Hepatocyte (in vitro differentiated cells): ENCODE results near the gene GGNBP2. TPM values are rescaled to one million over a fixed set of nuclear protein-coding genes. Genes with fewer than 3 reads are reported as not detected.

Experiments
- DNase-seq: peaks from one replicate; pipeline ENCODE4 v3.0.0-alpha.2; 2016; ENCODE audit warnings: low spot score
- H2AFZ ChIP-seq: fragments of 200-600 bp; sonication (generic); 2 replicates; pipeline ENCODE4 v1.6.0; 2016; ENCODE audit warnings: antibody characterized with exemption, mild to moderate bottlenecking
- H3K27ac ChIP-seq: fragments of 200-600 bp; sonication (generic); 2 replicates; pipeline ENCODE4 v1.5.1; 2016; ENCODE audit warnings: mild to moderate bottlenecking
- H3K27me3 ChIP-seq: fragments of 200-600 bp; sonication (generic); 2 replicates; pipeline ENCODE4 v1.6.1; 2016
- H3K36me3 ChIP-seq: fragments of 200-600 bp; sonication (generic); replicated peaks from 2 replicates; pipeline ENCODE4 v1.5.1; 2016; ENCODE audit warnings: low read depth; ENCODE audit not compliant: insufficient read depth
- H3K4me1 ChIP-seq: fragments of 200-600 bp; sonication (generic); 2 replicates; pipeline ENCODE4 v1.5.1; 2016; ENCODE audit warnings: mild to moderate bottlenecking, moderate library complexity; ENCODE audit not compliant: insufficient read depth
- H3K4me2 ChIP-seq: fragments of 200-600 bp; sonication (generic); 2 replicates; pipeline ENCODE4 v1.6.0; 2016
- H3K4me3 ChIP-seq: fragments of 200-600 bp; sonication (generic); 2 replicates; pipeline ENCODE4 v1.5.1; 2016; ENCODE audit warnings: mild to moderate bottlenecking
- H3K79me2 ChIP-seq: fragments of 200-600 bp; sonication (generic); 2 replicates; pipeline ENCODE4 v1.6.0; 2017; ENCODE audit warnings: mild to moderate bottlenecking
- H3K9me2 ChIP-seq: fragments of 200-600 bp; sonication (generic); replicated peaks from 2 replicates; pipeline ENCODE4 v1.6.0; 2017; ENCODE audit warnings: mild to moderate bottlenecking; ENCODE audit not compliant: insufficient read depth
- H3K9me3 ChIP-seq: fragments of 200-600 bp; sonication (generic); 2 replicates; pipeline ENCODE4 v1.5.1; 2016; ENCODE audit warnings: low read depth, mild to moderate bottlenecking
- H4K20me1 ChIP-seq: fragments of 200-600 bp; sonication (generic); 2 replicates; pipeline ENCODE4 v1.6.0; 2016; ENCODE audit warnings: mild to moderate bottlenecking; ENCODE audit not compliant: insufficient read depth, poor library complexity, severe bottlenecking
- CTCF ChIP-seq: fragments of 200-600 bp; sonication (generic); IDR thresholded peaks from 2 replicates; pipeline ENCODE4 v1.5.1; 2016; ENCODE audit warnings: antibody characterized with exemption, mild to moderate bottlenecking; ENCODE audit not compliant: poor library complexity
- EZH2 ChIP-seq: fragments of 200-600 bp; sonication (generic); IDR thresholded peaks from 2 replicates; pipeline ENCODE4 v1.6.1; 2016; ENCODE audit warnings: antibody characterized with exemption, mild to moderate bottlenecking, borderline replicate concordance
- EZH2phosphoT487 ChIP-seq: fragments of 200-600 bp; sonication (generic); IDR thresholded peaks from one replicate; pipeline ENCODE4 v1.6.1; 2018; ENCODE audit warnings: antibody characterized with exemption, mild to moderate bottlenecking, low read depth, moderate library complexity; ENCODE audit not compliant: unreplicated experiment, severe bottlenecking
- WGBS: methylation state at CpG from one replicate; pipeline ENCODE4 v1.1.6; 2016; ENCODE audit warnings: low lambda C conversion rate; ENCODE audit errors: missing lambda C conversion rate; 5-methylcytosine and 5-hydroxymethylcytosine counted together
- polyA plus RNA-seq: library from polyadenylated mRNA; unstranded; fragments of >200 nt; fragmentation: Nextera tagmentation; extraction: Ambion mirVana; gene quantifications from 2 replicates; pipeline ENCODE4 v1.2.1, GENCODE V29; 2016
- total RNA-seq: library from RNA; depleted of rRNA; stranded (reverse); fragments of >200 nt; gene quantifications from 2 replicates; pipeline ENCODE4 v1.2.3, GENCODE V29; 2014

GGNBP2 gene
- total and polyA plus RNA-seq, 2 experiments from 2014 or later, result 52.2 to 79.9 TPM

GRCh38 chr17:36586138-36586537 lies 41.4 kb downstream of the GGNBP2 start:
- Histone ChIP-seq H3K27ac (no peak overlapping the region), H3K4me3 (no peak overlapping the region), H3K36me3 (no peaks in the 10 kb centered on the region), H3K27me3 (no peaks in the 10 kb centered on the region), H2AFZ (no peak overlapping the region), H3K9me2 (no peaks in the 10 kb centered on the region), H3K79me2 (peaks cover 29% of the 10 kb centered on the region), H3K9me3 (no peaks in the 10 kb centered on the region), H3K4me1 (peaks cover 3% of the 10 kb centered on the region), H4K20me1 (no peaks in the 10 kb centered on the region), H3K4me2 (no peak overlapping the region)
- no peak for DNase-seq
- 99% methylated on average over 2 of the region's 2 CpGs for WGBS
- TF ChIP-seq EZH2 (no peak), EZH2phosphoT487 (no peak), CTCF (no peak)

GRCh38 chr17:36590082-36590481 lies 45.4 kb downstream of the GGNBP2 start:
- H3K27me3 ChIP-seq, result no peaks in the 10 kb centered on the region
- H3K4me3 ChIP-seq, result no peak overlapping the region
- no peaks in the 10 kb centered on the region for H3K9me3 ChIP-seq
- no peak for DNase-seq
- H3K36me3 ChIP-seq, result no peaks in the 10 kb centered on the region
- H4K20me1 ChIP-seq, result no peaks in the 10 kb centered on the region
- no peak overlapping the region for H3K4me2 ChIP-seq
- TF ChIP-seq CTCF, result no peak
- TF ChIP-seq EZH2phosphoT487, result no peak
- no peak for TF ChIP-seq EZH2
- no peak overlapping the region for H2AFZ ChIP-seq
- H3K79me2 ChIP-seq, result peaks cover 32% of the 10 kb centered on the region
- peak overlapping the region; percentile 94 for H3K27ac ChIP-seq
- H3K9me2 ChIP-seq, result no peaks in the 10 kb centered on the region
- 91% methylated on average over 2 of the region's 2 CpGs for whole genome bisulfite sequencing
- H3K4me1 ChIP-seq, result peaks cover 21% of the 10 kb centered on the region

- peak; percentile 92 for DNase-seq
Measured at GRCh38 chr17:36591434-36592315, 47.0 kb downstream of the GGNBP2 start, which contains the start of gene DHRS11. Gene DHRS11, plus strand, starts transcription at chr17:36591879. Its CDS starts 131 bp downstream, at chr17:36592010.

More at GRCh38 chr17:36591434-36592315, 47.0 kb downstream of the GGNBP2 start, which contains the start of gene DHRS11:
- WGBS, result 7% methylated on average over 27 of the region's 87 CpGs
- Histone ChIP-seq H3K4me2 (peak within 1 kb of the TSS; percentile 97), H4K20me1 (no peaks in the 10 kb centered on the region), H3K36me3 (no peaks in the 10 kb centered on the region), H3K27me3 (no peaks in the 10 kb centered on the region), H2AFZ (peak within 1 kb of the TSS; percentile 75), H3K9me2 (no peaks in the 10 kb centered on the region), H3K4me1 (peaks cover 21% of the 10 kb centered on the region), H3K27ac (peak within 1 kb of the TSS; percentile 94), H3K9me3 (no peaks in the 10 kb centered on the region), H3K4me3 (peak within 1 kb of the TSS; percentile 89), H3K79me2 (peaks cover 33% of the 10 kb centered on the region)
- TF ChIP-seq EZH2 (no peak), EZH2phosphoT487 (no peak), CTCF (no peak)
